22Rv1 (cell line): ENCODE data around the gene ABCC4.

Experiments
- H3K27ac ChIP-seq: fragments of 450-650 bp; 2 replicates; pipeline ENCODE4 v1.5.1; 2017
- ZFX ChIP-seq: fragments of 450-650 bp; IDR thresholded peaks from 2 replicates; pipeline ENCODE4 v1.6.1; 2017; ENCODE audit warnings: antibody characterized with exemption, borderline replicate concordance
- TF ChIP-seq, protein P1 (sequence below): fragments of 450-650 bp; IDR thresholded peaks from 2 replicates; pipeline ENCODE4 v1.5.1; 2017; ENCODE audit warnings: mild to moderate bottlenecking

ABCC4 gene

DNA sequence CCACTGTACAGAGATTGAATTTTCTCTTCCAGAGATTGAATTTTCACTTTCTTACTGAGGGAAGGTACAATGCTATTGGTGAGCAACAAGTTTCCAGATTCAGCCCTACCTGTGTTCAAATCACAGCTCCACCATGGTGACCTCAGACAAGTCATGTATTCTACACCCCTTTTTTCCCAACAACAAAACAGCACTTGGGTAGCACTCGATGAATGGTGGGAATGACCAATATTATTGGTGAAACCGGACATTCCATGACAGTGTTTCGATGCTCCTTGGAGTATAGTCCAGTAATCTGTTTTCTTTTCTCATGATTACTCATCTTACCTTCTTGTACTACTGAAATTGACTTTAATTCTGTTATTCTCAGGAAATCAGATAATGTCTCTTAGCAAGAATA lies 322.7 kb downstream of the ABCC4 start:
- no peak overlapping the region for H3K27ac ChIP-seq
- TF ChIP-seq ZFX = no peak
- TF ChIP-seq, protein P1, sequence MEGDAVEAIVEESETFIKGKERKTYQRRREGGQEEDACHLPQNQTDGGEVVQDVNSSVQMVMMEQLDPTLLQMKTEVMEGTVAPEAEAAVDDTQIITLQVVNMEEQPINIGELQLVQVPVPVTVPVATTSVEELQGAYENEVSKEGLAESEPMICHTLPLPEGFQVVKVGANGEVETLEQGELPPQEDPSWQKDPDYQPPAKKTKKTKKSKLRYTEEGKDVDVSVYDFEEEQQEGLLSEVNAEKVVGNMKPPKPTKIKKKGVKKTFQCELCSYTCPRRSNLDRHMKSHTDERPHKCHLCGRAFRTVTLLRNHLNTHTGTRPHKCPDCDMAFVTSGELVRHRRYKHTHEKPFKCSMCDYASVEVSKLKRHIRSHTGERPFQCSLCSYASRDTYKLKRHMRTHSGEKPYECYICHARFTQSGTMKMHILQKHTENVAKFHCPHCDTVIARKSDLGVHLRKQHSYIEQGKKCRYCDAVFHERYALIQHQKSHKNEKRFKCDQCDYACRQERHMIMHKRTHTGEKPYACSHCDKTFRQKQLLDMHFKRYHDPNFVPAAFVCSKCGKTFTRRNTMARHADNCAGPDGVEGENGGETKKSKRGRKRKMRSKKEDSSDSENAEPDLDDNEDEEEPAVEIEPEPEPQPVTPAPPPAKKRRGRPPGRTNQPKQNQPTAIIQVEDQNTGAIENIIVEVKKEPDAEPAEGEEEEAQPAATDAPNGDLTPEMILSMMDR = no peak

DNA sequence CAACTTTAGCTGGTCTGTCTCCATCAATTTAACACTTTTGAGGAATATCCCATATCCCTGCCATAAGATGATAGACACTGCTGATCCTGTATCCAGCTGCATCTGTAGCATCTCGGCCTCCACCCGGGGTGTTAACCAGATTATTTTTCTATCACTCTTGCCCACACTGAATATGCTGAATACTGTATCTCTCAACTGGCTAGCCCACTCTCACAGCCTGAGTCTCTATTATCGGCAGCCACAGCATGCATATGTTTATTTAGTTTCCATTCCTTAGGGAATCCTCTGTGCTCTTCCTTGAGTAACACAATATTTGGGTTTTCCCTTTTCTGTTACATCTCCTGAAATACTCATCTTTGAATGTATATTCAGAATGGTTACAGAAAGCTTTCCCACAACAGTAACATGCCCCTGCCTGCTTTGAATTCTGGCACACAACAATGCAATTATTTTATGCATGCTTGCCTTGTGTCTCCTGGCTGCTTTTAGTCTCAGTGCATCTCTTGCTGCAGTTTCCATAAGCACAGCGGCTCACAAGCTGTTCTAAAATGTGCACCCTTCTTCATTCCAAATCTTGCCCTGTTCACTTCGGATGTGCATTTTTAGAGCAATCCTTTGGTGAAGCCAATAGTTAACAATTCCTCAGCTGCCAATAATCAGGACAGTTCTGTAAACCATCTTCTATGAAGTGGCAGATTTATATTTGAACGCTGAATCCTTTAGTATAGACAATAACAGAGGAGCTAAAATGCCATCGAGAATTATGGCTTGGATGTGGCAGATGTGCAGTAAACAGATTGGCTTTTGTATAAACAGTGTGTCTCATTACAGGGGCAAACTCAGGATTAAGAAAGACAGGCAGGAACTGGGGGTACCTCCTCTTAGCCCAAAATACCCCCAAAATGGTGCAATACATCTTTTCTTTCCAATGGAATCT lies 327.0 kb downstream of the ABCC4 start:
- TF ChIP-seq, protein P1 = no peak
- TF ChIP-seq ZFX = no peak
- no peak overlapping the region for H3K27ac ChIP-seq

DNA sequence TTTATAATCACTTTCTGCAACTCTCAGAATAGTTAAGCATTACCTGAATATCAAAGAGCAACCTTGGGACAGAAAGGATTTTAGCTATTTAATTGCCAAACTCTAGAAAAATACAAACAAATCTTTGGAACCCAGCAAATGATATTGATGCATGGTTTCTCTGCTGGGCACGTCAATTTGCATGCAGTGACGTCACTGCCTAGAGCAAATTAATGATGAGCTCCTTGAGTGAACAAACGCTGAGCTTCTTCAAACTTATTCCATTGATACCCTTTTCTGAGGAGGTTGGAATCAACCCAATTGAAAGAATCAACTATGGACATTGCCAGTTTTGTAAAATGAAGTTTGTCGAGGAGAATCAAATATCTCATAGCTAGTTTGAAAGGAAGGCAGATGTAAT lies 329.0 kb downstream of the ABCC4 start:
- TF ChIP-seq ZFX = no peak
- TF ChIP-seq, protein P1 = no peak

More for the DNA sequence above, 329.0 kb downstream of the ABCC4 start:
- no peak overlapping the region for H3K27ac ChIP-seq
